ENCODE results near the gene HOXC10. TPM values are rescaled to one million over a fixed set of nuclear protein-coding genes. Genes with fewer than 3 reads are reported as not detected.

The HOXC10 gene
- total RNA-seq, 1 donor from 2014 or later, result not detected

DNA sequence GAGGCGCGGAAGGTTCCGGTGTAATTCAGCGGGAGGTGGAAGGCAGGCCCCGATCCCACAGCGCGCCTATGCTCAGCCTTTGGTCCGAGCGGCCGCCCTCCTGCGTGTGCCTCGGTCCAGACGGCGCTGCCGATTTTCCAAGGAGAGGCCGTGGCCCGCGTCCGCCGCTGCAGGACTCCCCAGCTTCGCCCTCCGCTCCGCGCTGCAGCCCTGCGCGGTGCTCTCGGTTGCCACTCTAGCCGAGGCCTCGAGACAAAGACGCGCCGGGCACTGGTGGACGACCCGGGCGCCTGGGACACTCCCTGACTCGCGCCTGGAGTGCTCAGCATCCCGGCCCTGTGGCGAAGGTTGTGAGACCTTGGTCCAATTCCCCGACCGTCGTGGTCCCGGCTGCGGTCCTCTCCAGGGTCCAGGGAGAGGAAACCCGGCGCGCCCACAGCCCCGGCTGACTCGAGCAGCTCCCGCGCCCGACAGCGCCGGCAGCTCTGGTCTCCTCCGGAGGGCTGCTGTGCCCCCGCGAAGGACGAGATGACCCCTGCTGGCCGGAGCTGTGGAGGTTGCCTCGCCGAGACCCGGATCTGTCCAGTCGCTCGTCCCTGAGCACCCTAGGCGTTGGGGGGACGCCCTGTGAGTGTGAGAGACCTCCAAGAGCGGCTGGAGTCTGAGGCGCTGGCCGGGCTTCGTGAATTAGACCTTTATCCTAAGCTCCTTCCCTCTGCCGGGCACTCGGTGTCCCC, 23.8 kb upstream of the HOXC10 start:
- DNase-seq (no peak), ATAC-seq (no peak)
- intact Hi-C loops (cut with micrococcal nuclease), result no loop called here

DNA sequence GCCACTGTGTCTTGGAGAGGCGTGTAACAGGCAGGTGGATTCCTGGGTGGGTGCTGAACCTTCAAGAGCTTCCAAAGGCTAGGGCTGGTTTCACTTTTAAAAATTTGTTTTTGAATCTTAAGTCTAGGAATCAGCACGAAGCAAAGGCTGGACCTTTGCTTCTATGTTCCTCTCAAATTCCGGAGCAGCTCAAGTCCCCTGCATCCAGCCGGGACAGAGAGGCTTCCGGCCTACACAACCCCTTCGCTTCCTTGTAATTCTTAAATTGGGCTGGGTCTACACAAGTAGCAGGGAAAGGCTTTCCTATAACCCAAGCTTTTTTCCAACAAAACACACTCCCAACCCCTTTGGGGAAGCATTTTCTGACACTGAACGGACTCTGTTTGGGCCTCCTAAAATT, 21.9 kb upstream of the HOXC10 start:
- no peak for DNase-seq
- intact Hi-C loops (cut with micrococcal nuclease), result no loop called here
- ATAC-seq, result no peak

DNA sequence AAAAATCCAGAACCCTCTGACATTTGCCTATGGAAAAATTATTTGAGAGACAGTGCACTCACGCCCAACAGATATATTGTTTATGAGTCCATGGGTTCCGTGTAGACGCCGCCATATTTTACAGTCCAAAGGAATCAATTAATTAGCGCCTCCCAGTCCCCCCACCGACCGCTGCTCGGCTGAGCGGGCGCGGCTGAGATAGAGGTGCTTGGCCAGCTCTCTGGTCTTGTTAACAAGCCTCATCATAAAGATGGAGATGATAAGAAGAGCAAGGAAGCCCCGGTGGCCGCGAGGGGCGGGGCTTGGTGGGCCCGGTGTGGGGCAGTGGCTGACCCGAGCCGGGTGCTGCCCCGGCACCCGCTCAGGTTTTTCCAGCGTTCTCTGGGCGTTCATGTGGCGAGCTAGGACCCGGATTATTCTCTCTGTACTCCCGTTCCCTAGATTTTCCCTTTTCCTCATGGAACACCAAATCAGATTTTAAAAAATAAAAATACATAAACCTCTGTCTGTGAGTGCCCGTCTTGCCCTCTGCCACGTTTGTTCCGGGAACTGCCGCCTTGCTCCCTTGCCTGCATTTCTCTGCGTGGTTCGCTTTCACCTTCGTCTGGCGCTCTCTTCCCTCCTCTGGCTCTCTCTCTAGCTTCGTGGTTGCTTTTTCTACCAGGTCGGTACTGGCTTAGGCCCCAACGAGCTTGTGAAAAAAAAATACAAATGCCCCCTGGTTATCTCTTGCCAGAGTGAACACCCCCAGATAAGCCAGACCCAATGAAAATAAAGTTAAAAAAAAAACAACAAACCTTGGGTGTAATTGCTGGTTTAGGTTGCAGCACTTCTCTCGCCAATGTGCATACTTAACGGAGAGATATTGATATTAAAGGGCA, 21.3 kb upstream of the HOXC10 start:
- intact Hi-C loops (cut with micrococcal nuclease), result no loop called here
- no peak for ATAC-seq
- DNase-seq, result no peak

DNA sequence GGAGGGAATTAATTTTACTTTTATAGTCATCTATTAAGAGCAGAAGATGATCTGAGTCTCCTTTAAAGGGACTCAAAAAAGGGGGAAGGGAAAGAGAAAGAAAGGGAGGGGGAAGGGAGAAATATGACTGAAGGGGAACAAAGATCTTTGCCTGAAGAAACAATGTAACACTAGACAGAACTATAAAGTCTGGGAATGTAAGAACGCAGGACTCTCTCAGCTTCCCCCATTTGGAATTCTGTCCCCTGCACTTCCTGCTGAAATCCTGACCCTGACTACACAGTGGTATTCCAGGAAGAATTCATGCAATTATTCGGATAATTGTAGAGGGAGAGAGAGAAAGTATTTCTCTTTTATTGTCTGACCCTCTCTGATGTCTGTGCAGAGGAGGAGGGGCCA, 20.6 kb upstream of the HOXC10 start:
- no peak for DNase-seq
- no peak for ATAC-seq
- intact Hi-C loops (cut with micrococcal nuclease), result no loop called here

DNA sequence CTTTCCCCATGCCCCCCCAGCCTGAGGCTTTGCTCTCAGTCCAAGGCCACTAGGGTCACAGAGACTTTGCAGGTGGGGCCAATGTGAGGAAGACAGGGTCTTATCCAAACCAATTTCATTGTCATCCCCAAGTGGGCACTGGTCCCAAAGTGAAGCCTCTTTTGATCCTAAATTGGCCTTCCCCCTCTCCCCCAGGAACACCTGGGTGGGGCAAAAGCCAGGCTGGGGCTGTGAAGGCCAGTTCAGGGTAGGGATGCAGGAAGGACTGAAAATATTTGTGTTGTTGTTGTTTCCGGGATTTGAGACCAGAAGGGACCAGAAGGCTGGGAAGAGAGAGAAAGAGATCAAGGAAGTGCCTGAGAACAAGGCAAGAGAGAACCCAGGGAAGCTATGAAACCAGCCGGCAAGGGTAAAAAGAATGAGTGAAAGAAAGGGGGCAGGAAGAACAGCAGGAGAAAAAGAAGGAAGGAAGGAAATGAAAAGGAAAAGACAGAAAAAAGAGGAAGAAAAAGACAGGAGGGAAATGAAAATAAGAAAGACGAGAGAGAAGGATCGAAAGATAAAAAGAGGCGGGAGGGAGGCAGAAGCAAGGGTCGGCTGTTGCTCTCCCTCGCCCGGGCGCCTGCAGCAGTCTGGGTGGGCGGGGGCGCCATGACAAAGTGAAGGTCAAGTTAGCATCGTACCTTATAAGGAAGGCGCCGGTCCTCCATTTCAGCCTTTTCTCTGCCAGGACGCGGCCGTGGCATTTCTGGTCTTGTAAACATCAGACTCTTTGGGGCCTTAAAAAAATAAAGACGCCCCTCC, 19.5 kb upstream of the HOXC10 start:
- ATAC-seq (no peak), DNase-seq (no peak)
- intact Hi-C loops (cut with micrococcal nuclease), result no loop called here

DNA sequence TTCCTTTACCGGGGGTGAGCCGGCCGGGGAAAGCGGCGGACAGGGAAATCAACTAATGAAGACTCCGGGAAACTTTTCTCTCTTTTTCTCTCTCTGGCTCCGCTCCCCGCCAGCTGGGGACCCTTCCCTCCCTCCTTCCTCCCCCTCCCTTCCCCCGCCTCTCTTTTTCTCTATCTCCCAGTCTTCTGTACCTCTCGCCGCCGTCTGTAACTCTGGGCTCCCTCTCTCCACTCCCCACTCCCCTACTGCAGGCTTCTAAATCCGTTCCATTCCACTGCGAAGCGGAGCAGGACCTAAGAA, 18.9 kb upstream of the HOXC10 start:
- ATAC-seq (no peak), DNase-seq (no peak)
- intact Hi-C loops (cut with micrococcal nuclease), result no loop called here

DNA sequence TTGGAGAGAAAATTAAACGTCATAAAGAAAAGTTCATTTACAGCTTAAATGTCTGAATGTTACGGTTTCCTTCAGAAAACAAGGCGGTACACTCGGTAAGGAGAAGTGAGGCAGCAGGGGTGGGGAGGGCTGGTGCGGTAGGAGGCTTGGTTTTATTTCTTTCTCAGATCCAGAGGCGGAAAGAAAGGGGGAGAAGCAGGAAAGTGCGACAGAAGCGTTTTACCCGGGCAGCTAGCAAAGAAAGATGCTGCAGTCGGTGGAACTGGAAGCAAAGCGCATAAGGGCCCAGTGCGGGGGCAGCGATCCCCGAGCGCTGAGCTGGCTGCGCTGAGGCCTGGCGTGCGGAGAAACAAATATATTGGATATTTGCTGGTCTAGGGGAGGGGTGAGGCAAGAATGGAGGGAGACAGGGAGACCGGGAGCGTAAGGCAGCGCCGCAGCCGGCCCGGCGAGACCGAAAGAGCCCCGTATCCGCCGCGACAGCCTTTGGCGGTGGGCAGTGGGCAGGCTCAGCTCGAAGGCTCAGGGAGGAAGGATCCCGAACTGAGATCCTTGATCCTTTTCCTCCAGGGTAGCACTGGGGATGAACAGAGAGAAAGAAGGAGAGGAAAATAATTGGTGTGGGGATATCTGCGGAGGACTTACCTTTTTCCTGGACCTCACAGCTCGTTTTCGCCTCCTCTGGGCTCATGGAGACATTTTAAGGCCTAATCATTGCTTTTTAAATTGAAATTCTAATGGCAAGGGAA, 18.4 kb upstream of the HOXC10 start:
- DNase-seq, result no peak
- intact Hi-C loops (cut with micrococcal nuclease), result no loop called here
- no peak for ATAC-seq

DNA sequence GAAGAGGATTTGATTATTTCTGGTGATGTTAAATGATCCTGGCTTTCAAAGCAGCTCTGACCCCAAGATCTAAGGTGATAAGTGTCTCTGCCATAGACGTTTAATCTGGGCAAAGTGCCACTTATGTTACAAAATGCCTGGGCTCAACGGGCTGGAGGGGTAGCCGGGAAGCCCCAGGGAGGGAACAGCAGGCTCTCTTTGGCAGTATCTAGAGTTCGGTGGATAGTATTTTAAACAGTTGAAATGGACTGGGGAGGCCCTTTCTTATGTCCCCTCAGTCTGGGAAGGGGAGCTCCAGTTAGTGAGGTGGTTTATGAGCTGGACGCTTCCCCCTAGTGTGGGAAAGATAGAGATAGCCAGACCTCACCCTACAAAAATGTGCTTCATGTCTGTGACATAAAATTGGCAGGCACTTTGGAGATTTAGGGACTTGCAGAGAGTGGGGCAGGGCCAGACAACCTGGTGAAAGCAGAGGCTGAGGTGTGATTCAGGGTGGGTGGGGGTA, 17.5 kb upstream of the HOXC10 start:
- ATAC-seq (no peak), DNase-seq (no peak)
- intact Hi-C loops (cut with micrococcal nuclease), result no loop called here

DNA sequence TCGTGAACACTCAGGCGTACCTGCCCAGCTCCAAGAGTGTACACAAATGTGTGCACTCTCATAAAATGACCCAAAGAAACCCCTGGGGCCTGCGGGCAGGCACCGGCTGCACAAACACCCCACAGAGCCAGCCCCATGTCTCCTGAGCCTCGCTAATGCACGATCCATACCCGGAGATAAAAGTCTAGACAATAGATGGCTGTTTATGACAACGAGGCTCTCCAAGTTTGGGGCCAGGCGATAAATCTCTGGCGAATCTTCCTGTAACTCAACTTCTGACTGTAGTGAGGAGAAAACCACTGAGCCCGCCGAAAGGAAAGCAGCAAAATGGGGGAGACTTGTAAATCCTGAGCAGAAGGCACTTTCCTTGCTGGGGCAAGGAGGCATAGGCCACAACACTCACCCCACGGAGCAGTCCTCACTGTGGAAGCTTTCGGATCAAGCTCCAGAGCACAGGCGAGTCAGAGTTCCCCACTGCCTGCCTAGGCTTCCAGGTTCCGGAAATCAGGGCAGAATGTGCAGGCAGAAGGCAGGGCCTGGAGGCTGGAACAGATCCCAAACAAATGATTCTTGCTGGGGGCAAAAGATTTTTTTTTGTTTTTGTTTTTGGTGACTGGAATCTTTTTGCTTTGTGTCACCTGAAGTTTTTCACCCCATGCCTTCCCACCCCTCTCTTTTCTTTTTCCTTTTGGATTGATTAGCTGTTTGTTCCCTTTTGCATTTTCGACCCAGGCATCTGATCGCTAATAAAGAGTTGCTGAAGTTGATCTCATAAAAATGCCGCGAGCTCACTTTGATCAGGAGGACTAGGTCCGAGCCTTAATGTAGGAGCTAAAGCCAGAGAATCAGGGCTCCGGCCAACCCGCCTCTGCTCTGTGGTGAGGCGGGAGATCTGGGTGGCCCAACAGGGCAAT, 16.5 kb upstream of the HOXC10 start:
- intact Hi-C loops (cut with micrococcal nuclease), result no loop called here
- no peak for ATAC-seq
- DNase-seq, result no peak

DNA sequence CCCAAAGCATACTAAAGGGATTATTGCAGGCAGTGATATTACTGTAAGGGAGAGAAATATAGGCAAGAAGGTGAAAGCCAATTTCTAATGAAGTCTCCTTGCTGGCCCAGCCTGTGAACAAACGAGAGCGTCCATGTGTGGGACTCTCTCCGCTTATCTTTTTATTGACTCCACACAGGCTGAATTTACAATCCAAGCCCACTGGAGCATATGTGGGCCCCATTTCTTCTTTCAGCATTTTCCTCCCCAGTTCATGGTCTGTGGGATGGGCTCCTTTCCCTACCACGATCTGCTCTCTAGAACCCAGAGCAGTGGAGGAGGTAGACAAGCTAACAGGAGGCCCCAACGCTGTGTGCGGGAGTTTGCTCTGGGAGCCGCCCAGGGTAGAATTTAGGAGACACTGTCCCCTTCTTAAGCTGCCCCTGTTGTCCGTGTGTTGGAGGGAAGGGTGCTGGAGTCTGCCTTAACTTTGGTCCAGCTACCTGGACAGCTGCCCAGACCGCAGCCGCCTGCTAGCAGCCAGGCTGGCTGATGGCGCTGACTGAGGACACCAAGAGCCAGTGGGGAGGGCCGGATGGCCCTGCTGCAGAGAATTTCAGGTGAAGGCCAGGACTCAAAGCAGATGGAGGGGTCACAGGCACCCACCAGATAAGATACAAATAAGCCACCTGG, 15.2 kb upstream of the HOXC10 start:
- no peak for DNase-seq
- intact Hi-C loops (cut with micrococcal nuclease), result no loop called here
- no peak for ATAC-seq

DNA sequence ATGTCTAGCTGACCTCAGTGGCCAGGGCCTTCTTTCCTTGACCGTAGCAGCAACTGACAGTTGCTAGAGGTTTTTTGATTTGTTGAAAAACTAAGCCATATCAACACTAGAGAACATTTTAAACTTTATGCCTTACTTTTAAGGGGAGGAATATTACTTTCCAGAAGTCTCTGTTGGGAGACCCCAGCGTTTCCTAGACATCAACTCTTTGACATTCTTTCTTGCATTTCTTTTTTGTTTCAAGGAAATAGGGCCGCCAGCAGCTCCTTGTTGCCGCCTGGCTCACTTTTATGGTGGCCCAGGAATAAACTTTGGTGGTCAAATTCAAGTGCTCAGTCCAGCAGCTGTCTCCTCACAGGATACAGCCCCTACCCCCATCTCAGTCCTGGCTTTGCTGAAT, 14.5 kb upstream of the HOXC10 start:
- intact Hi-C loops (cut with micrococcal nuclease), result no loop called here
- ATAC-seq (no peak), DNase-seq (no peak)

DNA sequence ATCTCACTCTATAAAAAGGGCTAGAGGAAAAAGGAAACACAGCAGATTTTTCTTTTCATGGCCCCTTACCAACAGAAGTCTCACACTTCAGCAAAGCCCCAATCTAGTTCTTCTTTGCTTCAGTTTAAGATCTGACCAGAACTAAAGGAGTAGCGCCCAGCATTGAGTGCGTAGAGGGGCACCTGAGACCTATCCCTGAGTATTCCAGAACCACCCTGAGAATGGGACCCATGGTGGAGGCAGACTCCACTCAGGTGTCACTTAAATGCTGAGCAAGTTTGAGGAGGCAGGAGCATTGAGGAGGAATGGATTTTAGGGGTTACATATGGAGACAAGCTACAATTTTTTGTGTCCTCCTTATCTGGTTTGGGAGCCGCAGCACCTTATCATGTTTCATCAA, 13.8 kb upstream of the HOXC10 start:
- intact Hi-C loops (cut with micrococcal nuclease), result no loop called here
- DNase-seq (no peak), ATAC-seq (no peak)

DNA sequence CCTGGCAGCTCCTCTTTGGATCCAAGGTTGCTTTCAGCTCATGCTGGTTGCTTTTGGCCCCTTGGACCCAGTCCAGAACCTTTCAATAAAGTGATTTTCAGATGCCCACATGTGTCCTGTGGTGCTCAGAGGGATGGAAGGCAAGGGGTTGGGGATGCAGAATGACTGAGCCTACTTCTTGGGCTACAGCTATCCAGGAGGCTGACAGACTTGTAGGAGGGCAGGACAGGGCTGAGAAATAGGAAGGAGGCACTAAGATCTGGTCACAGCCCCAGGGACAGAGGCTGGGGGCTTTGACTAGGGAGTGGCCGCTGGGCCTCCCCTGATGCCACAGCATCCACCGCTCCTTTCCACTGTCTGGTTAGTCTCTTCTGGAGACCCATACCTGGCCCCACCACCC, 13.3 kb upstream of the HOXC10 start:
- no peak for DNase-seq
- no peak for ATAC-seq
- intact Hi-C loops (cut with micrococcal nuclease), result no loop called here

DNA sequence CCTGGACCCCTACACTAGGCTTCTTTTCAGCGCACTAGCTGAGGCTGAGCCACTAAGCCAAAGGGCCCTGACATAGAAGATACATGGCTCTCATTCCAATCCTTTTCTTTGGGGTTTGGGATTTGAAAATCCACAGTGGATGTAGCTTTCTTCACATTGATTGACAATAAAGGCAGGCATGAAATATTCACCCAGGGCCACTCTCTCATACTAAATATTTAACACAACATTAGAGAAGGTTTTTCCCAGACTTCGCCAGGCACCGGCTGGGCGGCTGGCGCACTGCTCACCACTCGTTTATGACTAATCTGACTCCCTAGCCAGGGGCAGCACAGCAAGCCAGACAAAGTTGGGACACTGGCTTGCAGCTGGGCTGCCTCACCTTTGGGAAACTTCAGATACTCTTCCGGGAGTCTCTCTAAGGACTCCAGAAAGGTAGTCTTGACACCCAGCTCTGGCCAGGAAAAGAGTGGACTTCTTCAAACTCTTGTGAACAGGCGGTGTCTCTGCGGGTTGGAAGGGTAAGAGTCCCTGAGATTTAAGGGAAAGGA, 12.7 kb upstream of the HOXC10 start:
- intact Hi-C loops (cut with micrococcal nuclease), result no loop called here
- ATAC-seq (no peak), DNase-seq (no peak)

DNA sequence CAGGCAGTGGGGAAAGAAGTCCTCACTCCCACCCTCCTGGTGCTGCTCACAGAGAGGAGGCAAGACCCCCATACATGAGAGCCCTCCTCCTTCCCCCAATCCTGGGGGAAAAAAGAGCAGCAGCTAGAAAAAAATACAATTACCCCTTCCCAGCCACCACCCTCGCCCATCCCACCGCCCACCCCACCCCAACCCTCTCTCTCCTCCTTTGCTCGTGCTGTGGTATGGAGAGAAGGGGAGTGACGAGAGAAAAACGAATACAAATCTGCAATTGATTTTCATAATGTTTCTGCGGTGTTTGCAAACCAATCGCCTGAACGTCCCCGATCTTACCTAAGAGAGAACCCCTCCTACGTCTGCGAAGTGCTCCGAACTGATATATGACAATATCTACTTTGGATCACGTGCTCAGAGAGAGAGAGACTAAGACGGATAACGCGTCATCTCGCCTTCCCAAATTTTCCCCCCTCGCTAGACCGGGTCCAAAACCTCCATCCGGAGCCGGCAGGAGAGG, 12.2 kb upstream of the HOXC10 start, which contains the start of gene HOXC11:
Gene HOXC11 (plus strand): TSS at position 405 of the 514 bp plus-strand sequence. CDS start 116 bp downstream, outside the sequence.
- DNase-seq (no peak), ATAC-seq (no peak)
- intact Hi-C loops (cut with micrococcal nuclease), result no loop called here

DNA sequence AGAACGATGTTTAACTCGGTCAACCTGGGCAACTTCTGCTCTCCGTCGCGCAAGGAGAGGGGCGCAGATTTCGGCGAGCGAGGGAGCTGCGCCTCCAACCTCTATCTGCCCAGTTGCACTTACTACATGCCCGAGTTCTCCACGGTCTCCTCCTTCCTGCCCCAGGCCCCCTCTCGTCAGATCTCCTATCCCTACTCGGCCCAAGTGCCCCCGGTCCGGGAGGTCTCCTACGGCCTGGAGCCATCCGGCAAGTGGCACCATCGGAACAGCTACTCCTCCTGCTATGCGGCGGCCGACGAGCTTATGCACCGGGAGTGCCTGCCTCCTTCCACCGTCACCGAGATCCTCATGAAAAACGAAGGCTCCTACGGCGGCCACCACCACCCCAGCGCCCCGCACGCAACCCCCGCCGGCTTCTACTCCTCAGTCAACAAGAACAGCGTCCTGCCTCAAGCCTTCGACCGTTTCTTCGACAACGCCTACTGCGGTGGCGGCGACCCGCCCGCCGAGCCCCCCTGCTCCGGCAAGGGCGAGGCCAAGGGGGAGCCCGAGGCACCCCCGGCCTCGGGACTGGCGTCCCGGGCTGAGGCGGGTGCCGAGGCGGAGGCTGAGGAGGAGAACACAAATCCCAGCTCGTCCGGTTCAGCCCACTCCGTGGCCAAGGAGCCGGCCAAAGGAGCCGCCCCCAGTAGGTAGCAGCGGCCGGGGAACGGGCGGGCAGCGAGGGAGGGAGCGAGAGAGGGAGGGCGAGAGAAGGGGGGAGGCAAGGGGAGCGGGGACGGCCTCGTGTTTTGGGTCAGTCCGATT, 11.5 kb upstream of the HOXC10 start:
- ATAC-seq (no peak), DNase-seq (no peak)

More for the DNA sequence above, 11.5 kb upstream of the HOXC10 start:
- intact Hi-C loops (cut with micrococcal nuclease), result no loop called here

Data from left ventricle myocardium superior (tissue), 1 donor.